HG03439 (cell line): ENCODE results near the gene MYCBP2.
"Not testable (repeated sequence)": the region's sequence is repeated elsewhere in the genome, so short reads cannot be mapped to it uniquely, and the experiment has no call there.

Source experiments
- ATAC-seq: cut with Tn5 transposase; IDR thresholded peaks from one replicate; pipeline ENCODE4 v1.9.1; 2021; ENCODE audit warnings: mild to moderate bottlenecking, moderate library complexity; ENCODE audit not compliant: unreplicated experiment

Gene MYCBP2

DNA sequence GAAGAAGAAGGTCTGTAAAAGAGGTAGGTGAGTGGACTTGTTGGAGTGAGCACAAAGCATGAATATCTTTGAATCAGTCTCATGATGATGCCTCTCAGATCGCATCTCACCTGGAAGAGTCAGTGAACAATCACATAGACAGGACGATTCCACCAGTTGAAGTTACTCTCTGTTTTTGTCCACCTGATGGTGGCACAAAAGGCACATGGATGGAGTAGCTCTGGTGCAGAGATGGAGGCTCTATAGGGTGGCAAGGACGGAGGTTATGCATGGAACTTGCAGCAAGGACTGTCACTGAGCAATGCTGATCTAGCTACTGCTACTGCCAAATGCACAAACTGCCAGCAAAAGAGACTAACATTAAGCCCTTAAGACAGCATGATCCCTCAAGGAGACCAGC lies 10.3 kb upstream of the MYCBP2 start:
- ATAC-seq, result no peak

DNA sequence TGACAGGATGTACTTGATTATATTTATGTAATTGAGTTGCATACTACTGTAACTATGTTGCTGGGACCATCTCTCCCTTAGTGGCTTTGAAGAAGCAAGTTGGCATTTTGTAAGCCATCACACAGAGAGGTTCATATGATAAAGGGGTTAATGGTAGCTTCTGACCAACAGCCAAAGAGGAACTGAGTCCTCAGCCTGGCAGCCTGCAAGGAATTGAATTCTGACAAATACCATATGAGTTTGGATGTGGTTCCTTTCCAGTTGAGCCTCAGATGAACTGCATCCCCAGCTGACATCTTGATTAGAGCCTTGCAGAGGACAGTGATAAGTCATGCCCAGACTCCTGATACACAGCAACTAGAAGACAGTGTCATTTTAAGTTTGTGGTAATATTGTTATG lies 8.6 kb upstream of the MYCBP2 start:
- ATAC-seq, result no peak

DNA sequence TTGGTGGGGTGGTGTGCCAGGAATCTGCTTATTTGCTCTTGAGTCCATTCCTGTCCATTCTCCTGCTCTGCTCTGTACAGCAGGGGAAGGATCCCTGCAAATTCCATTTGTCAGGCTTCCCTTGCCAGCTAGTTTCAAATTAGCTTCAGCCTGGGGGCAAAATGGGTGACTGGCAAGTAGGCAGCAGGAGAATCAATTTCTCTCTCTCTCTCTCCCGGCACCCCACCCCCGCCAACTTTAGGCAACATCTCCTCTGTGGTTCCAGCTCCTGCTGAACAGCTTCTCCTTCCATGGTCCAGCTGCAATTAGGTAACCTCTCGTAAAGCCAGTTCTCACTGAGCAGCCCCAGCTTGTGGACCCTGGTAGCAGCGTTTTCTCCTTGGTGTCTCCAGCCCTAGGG lies 6.7 kb upstream of the MYCBP2 start:
- ATAC-seq, result no peak

DNA sequence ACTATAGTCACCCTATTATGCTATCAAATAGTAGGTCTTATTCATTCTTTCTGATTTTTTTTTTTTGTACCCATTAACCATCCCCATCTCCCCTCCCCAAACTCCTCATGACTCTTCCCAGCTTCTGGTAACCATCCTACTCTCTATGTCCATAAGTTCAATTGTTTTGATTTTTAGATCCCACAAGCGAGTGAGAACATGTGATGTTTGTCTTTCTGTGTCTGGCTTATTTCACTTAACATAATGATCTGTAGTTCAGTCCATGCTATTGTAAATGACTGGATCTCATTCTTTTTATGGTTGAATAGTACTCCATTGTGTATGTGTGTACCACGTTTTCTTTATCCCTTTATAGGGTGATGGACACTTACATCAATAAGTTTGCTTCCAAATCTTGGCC lies 4.5 kb upstream of the MYCBP2 start:
- no peak for ATAC-seq

DNA sequence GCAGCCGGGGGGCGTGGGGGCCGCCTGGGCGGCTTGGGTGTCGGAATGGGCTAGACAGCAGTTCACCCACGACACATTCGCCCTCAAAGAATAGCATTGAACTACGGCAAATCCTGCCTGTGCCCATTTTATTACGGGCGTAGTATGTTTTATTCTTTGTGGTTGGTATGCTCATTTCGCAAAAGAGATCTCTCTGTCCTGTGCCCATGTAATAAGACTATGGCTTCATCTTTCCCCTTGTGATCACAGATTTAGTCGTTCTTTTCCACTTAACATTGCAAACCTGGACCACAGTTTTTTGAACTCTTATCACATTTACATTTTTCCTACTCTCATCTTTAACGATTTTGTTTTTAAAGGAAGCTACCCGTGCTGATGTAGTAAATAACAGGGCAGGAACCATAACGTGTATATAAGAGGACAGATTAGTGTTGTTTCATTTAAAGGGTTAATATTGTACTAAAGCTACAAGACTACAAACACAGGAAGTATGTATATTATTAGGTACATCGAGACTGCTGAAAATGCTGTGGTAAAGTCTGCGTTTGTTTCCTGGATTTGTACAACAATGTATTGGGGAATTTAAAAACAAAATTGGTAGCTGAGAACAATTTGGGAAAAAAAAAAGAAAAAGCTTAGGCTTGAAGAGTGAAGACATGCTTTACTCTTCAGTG lies 3.2 kb upstream of the MYCBP2 start:
- ATAC-seq, result no peak

DNA sequence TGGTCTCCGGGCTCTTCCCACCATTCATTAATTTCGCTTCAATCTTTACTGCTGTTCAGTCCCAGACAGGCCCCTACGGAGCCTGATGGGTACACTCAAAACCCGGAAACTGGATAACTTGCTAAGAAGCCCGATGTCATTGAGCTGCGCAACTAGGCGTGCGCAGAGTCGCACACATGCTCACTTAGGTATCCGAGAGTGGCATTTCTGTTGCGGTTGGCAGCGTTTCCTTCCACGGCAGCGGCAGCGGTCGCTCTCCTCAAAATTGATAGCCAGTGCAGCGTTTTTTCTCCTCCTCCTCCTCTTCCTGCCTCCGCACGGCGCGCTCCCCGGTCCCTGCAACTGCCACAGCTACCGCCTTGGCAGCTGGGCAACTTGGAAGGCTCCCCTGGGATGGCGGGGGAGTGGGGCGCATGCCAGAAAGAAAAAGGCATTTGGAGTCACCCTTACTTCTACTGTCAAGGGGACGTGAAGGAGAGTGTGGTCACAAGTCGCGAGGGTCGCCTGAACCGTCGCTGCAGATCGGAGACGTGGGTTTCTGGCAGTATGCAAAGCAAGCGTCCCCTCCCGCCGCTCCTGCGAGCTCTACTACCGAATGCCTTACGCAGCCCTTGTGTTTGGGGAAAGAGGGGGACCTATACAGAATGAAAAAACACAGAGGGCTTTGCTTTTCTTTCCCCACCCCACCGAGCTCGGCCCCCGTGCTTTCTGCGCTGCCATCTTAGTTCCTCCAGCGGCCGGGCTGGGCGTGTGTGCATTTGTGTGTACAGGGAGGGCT lies 2.4 kb upstream of the MYCBP2 start:
- peak; percentile 54 for ATAC-seq

DNA sequence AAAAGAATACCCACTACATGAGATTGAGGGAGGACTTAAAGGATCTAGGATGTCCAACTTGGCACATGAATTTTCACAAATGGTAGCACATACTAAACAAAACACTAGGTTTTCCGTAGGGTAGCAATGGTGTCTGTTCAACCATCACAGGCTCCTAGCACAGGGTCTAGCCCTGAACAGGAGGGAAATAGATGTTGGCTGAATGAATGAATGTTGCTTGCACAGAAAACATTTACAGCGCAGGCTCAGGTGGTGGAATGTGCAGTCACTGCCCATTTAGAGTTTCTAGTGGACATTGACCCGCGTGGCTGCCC lies 1.9 kb upstream of the MYCBP2 start:
- ATAC-seq, result peak; percentile 3

DNA sequence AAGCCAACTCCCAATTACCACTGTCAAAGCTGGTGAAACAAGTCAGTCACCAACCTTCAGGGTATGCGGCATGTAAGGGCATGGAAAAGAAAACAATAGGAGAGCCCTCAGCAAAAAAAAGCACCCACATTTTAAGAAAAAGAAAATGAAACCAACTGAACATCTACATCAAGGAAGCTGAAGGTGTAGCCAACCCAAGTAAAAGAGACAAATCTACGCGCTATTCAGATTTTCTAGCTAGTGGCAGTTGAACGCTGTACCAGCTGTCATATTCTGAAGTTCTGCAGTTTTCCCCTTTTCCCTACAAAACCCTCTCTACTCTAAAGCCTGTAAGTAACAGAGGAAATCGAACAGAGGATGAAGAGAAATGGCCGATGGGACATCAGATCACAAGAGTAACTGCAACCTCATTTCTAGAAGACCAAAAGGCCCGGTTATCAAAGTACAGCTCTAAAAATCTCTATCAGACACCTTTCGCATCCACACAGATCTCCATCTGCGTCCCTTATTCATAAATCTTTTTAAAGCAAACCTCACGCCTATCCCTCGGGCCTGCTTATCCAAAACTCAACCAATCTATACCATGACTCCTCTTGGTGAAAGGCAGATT lies 1.4 kb downstream of the MYCBP2 start:
- no peak for ATAC-seq

DNA sequence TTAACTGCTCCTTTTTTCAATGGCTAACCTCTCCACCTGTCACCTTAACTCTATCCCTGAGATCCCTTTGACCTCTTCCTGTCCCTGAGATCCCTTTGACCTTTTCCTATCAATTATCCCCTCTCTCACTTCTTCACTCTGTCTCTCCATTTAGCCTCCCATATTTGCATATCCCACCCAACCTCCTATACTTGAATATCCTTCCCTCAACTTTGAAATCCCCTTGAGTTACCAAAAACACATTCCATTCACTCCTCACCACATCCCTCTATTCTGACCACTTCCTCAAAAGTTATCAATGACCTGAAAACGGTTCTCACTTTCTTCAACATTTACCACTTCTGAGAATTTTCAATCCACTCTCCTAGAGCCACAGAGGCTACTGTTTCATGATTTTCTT lies 3.0 kb downstream of the MYCBP2 start:
- no peak for ATAC-seq

DNA sequence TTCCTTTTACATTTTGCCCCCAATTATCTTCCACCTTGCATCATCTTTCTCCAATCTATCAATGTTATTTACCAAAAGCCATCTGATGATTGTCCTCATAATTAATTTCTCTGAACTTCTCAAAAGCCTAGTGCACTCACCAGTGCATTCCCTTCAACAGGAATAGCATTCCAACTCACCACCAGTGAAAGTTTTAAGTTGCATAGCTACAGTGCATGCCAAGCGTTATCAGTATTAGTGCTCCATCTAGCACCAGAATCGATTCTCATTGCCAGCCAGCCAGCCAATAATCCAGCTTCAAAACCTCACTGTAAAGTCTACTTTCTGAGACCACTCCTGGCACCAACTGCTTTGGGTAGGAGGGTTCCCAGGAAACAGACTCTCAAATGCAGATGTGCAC lies 7.4 kb downstream of the MYCBP2 start:
- ATAC-seq, result no peak

DNA sequence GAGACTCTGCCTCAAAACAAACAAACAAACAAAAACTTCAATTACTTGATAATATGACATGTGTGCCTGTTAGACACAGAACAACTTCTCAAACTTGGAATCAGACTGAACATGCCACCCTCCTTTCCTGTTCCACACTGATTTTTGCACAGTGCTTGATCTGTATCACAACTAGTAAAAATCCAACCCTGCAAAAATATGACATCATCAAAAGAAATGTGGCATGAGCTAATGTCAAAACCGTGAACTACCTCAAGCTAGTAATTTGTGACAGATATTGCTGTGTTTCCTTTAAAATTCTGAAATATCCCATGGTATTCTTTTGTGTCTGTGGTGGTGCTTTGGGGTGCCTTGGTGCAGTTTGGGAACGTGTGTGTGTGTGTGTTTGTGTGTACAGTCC lies 8.2 kb downstream of the MYCBP2 start:
- ATAC-seq, result no peak

DNA sequence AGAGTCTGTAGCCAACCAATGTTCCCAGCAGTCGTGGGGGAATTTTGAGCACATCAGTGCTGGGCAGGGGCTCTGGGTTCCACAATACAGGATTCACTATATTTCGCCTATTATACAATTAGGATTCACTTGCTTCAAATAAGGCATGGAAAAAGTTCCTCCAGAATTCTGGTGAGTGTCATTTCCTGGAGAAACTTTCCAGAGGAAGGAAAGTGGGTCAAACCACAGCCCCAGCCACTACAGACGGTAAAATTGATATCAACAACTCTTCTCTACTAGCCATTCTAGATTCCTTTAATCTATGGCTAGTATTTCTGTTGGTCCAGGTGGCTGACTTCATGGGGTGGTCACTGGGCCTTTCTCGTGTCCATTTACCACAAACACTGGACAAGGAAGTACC lies 10.5 kb downstream of the MYCBP2 start:
- ATAC-seq, result no peak

DNA sequence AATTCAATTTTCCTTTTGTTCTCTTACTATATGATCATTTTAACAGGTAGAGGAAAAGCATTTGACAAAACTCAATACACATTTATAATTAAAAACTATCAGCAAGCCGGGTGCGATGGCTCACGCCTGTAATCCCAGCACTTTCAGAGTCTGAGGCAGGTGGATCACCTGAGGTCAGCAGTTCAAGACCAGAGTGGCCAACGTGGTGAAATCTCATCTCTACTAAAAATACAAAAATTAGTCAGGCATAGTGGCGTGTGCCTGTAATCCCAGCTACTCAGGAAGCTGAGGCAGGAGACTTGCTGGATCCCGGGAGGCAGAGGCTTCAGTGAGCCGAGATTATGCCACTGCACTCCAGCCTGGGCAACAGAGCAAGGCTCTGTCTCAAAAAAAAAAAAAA lies 11.4 kb downstream of the MYCBP2 start:
- not testable (repeated sequence) for ATAC-seq

DNA sequence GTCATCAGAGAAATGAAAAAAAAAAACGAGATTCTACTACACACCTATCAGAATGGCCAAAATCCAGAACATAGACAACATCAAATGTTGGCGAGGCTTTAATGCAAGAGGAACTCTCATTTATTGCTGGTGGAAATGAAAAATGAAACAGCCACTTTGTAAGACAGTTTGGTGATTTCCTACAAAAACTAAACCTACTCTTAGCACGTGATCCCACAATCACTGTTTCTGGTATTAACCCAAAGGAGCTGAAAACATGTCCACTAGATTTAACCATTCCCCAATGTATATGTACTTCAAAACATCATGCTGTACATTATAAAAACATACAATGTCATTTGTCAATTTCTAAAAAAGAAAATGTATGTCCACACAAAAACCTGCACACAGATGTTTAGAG lies 13.0 kb downstream of the MYCBP2 start:
- no peak for ATAC-seq

DNA sequence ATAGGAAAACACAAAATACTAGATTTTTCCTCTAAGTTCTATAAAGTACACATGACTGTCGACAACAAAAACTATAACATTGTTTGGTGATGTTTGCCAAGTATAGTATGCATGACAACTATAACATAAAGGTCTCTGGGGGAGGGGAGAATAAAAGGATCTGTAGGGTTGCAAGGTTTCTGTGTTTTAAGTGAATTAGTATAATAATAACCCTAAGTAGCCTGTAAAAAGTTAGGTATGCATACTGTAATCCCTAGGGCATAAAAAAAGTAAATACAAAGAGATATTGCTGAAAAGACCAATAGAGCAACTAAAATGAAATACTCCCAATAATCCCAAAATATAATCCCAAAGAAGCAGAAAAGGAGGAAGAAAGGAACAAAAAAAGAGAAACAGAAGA lies 14.6 kb downstream of the MYCBP2 start:
- no peak for ATAC-seq

DNA sequence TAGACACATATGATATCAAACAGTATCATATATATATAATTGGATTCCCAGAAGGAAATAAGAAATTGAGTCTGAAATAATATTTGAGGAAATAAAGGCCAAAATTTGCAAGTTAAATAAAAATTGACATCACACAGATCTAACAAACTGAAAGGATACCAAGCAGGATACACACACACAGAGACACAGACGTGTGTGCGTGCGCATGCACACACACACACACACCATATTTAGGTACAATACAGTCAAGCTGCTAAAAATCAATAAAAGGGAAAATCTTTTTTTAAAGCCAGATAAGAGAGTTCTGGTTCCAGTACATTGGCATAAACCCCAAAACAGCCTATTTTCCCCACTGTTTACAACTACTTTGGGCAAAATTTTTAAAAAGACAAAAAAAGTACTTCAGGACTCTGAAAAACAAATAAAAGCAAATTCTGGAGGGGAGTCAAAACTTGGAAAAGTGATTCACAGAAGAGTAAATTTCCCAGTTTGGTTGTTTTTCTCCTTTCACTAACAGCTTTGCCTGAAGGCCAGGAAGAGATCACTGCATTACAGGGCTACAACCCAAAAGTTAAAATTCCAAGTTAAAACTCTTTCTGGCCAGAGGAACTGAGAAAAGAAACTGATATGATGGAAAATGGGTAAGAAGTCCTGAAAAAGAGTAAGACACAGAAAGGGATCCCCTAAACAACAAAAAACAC lies 16.2 kb downstream of the MYCBP2 start:
- no peak for ATAC-seq

DNA sequence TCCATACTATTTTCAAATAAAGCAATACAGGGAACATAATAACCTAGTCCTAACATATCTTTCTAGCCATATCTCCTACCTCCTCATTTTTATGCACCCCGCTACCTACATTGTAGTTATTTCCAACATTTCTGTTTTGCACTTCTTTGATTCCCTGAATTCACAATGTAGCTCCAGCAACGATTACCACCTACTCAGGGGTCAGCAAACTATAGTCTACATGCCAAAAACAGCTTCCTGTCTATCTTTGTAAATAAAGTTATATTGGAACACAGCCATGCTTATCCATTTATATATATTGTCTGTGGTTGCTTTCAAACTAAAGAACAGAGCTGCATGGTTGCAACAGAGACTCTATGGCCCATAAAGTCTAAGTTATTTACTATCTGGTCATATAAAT lies 16.7 kb downstream of the MYCBP2 start:
- ATAC-seq, result no peak

DNA sequence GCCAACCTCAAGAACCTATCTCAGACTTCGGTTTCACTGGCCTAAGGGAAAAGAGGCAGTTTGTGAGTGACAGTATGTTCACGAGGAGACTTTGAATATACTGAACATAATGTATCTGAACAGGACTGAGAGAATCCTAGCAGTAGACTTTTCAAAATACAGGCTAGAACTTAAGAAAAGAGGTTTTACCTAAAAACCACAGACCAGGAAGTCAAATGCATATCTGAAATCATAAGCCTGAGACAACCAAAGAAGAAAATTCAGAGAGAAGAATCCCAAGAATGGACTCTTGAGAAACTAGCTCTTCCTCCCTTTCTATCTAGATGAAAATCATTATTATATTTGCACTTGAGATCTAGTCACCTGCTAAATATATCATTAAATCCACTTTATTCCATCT lies 17.6 kb downstream of the MYCBP2 start:
- ATAC-seq, result no peak

DNA sequence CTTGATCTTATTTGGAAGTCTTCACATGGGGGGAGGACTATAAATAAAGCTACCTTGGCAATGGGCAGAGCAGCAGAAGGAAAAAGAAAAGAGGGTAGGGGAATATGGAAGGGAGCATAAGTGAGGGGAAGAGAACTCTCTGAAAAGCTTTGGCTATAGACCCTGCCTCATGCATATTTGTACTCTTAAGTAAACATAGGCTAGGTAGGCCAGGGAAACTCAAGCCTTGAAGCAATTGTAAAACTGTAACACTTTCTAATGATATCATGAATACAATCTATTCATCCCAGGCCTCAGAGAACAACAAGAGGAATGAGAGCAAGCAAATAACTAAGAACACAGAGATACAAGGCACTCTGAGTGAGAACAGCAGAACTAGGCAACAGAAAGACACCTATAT lies 20.4 kb downstream of the MYCBP2 start:
- no peak for ATAC-seq

DNA sequence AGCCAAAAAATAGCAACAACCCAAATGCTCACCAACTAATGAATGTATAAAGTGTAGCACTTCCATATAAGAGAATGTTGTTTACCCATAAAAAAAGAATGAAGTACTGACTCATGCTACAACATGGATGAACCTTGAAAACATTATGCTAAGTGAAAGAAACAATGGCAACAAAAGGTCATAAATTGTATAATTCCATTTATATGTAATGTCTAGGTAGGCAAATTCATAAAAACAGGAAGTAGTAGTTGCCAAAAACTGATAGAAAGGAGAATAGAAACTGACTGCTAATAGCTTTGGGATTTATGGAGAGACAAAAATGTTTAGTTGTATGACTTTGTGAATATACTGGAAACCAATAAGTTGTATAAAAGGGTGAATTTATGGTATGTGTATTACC lies 21.6 kb downstream of the MYCBP2 start:
- no peak for ATAC-seq

DNA sequence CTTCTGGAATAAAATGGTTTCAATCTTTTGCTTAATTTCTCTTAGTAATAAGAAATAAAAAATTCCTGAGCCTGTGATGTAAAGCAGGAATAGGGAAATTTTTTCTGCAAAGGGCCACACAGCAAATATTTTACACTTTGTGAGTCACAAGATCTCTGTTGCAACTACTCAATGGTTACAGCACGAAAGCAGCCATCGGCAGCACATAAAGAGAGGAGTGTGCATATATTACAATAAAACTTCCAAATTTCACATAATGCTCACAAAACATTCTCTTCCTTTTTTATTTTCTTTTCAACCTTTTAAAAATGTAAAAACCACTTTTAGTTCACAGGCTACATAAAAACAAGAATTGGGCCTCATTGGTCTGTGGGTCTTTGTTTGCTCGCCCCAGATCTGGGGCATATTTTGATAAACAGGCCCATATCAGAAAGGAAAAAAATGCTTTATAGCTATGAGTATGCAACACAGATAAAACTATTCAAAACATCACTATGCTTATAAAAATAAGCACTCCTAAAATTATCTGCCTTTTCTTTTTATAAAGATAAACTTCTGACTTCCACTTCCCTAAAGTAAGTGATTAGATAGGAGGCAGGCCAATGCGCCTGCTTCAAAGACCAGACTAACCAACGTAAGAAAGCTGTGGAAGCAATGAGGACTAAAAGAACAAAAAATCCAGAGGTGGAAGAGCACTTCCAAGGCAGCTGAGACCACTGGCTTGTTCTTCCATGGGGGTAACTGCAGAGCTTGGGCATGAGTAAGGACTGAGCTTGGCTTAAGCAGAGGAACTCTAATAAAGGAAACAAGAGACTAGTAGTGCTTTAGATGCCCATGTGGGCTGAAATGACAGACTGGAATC lies 26.5 kb downstream of the MYCBP2 start:
- peak; percentile 41 for ATAC-seq
